Measurements from ENCODE around the gene CARD11. TPM values are rescaled to one million over a fixed set of nuclear protein-coding genes. Genes with fewer than 3 reads are reported as not detected.

CARD11 gene
- total and polyA plus RNA-seq, 2 donors (not counting 1 experiment from before 2014, with no cell fraction given): 129 to 135 TPM

DNA sequence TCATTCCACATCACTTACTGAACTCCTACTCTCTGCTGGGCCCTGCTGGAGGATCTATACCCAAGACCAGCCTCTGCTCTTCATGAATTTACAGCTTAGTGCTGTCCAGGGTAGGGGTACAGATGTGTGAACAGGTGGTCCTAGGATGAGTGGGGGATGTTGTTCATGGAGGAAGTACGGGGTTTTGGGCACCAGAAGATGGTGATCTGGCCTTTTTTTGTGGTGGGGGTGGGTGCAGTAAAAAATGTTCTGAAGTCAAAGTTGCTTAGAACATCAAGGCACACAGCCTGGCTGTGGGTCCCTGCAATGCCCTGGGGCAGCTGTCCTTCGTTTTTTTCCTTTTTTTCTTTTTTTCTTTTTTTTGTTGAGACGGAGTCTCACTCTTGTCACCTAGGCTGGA is 165.4 kb downstream of the CARD11 start:
- Histone ChIP-seq H3K4me3 (ENCODE audit: control extremely low read depth in 1 of 5, extremely low read depth in 1 of 5, insufficient read depth in 1 of 5, low read depth in 2 of 5, low read length in 4 of 5) (no peak overlapping the region), H3K27me3 (replicated peaks in 1 of 4; ENCODE audit: control extremely low read depth in 1 of 4, control insufficient read depth in 3 of 4, insufficient read depth in 4 of 4, low read length in 3 of 4) (peaks cover 0 to 2% (median 0%) of the 10 kb centered on the region in 4 experiments), H4K20me1 (ENCODE audit: control insufficient read depth, insufficient read depth, low read length, poor library complexity, severe bottlenecking) (no peaks in the 10 kb centered on the region), H3K9ac (ENCODE audit: low read length) (no peak overlapping the region), H2AFZ (ENCODE audit: insufficient read depth, low read depth, low read length, poor library complexity, severe bottlenecking) (peak overlapping the region; percentile 39), H3K36me3 (replicated peaks in 1 of 2; ENCODE audit: control extremely low read depth in 1 of 2, control insufficient read depth in 1 of 2, extremely low read depth in 1 of 2, insufficient read depth in 2 of 2, low read length in 1 of 2) (no peaks in the 10 kb centered on the region), H3K79me2 (ENCODE audit: control insufficient read depth, insufficient read depth, low read length) (no peaks in the 10 kb centered on the region), H3K4me2 (replicated peaks; ENCODE audit: low read depth, low read length, poor library complexity, severe bottlenecking) (no peak overlapping the region), H3K9me3 (ENCODE audit: control extremely low read depth in 1 of 3, control insufficient read depth in 2 of 3, insufficient read depth in 1 of 3, low read length in 2 of 3) (no peaks in the 10 kb centered on the region), H3K4me1 (ENCODE audit: control insufficient read depth in 2 of 2, insufficient read depth in 2 of 2, low read length in 2 of 2) (peaks cover 8 to 12% of the 10 kb centered on the region in 2 donors), H3K27ac (ENCODE audit: low read length in 2 of 2) (no peak overlapping the region)
- ChIA-PET POLR2A (interaction anchor here (0.7 kb wide), 1 partner anchor 226 kb away, joined by 6 read pairs; no protein-coding TSS in a partner anchor), CTCF (no interaction called here)
- Mint-ChIP-seq H3K27me3 (no peaks in the 10 kb centered on the region), H3K27ac (no peak overlapping the region), H3K9me3 (ENCODE audit: insufficient read depth) (no peaks in the 10 kb centered on the region), H3K4me1 (peaks cover 15% of the 10 kb centered on the region), H3K4me3 (no peak overlapping the region)
- DNase-seq (no peak), ATAC-seq (ENCODE audit: low read depth) (no peak)
- 23% methylated on average over 2 of the region's 3 CpGs for WGBS (ENCODE audit: insufficient coverage)
- TF ChIP-seq EZH2 (IDR thresholded peaks at IDR 0.05; ENCODE audit: borderline replicate concordance, insufficient read depth, low read depth, low read length, poor library complexity, severe bottlenecking): no peak
- TF ChIP-seq, protein P1, sequence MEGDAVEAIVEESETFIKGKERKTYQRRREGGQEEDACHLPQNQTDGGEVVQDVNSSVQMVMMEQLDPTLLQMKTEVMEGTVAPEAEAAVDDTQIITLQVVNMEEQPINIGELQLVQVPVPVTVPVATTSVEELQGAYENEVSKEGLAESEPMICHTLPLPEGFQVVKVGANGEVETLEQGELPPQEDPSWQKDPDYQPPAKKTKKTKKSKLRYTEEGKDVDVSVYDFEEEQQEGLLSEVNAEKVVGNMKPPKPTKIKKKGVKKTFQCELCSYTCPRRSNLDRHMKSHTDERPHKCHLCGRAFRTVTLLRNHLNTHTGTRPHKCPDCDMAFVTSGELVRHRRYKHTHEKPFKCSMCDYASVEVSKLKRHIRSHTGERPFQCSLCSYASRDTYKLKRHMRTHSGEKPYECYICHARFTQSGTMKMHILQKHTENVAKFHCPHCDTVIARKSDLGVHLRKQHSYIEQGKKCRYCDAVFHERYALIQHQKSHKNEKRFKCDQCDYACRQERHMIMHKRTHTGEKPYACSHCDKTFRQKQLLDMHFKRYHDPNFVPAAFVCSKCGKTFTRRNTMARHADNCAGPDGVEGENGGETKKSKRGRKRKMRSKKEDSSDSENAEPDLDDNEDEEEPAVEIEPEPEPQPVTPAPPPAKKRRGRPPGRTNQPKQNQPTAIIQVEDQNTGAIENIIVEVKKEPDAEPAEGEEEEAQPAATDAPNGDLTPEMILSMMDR (IDR thresholded peaks at IDR 0.05): no peak
- intact Hi-C loops (cut with micrococcal nuclease): no loop called here

DNA sequence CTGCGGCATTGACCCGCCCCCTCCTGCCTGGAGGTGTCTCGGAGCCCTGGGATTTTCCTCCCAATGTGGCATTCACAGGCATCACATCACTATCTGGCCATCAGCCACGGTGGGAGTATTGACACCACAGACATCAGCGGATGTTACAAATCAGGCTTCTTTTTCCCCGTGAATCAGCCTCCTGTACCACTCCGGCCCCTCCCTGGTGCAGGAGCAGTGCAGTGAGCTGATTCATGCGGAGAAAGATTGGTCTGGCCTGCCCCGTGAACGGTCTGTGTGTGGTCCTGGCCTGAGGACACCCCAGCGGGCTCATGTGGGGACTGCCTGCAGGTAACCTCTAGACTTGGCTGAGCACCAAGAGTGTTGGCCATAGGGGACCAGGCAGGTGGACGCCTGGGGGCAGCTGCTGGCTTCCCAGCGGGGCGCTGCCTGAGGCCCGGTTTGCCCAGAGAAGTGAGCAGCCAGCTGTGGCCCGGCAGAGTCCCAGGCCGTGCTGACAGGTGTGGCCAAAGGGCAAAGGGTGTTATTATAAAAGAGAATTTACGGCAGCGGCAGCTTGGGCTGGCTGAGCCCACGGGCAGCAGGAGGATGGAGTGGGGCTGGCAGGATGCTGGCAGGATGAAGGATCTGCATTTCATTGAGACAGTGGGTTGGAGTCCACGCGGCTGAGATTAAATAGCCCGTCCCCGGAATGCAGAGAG is 167.5 kb downstream of the CARD11 start:
- Histone ChIP-seq H3K27ac (ENCODE audit: low read length in 2 of 2) (no peak overlapping the region), H3K9me3 (ENCODE audit: control extremely low read depth in 1 of 3, control insufficient read depth in 2 of 3, insufficient read depth in 1 of 3, low read length in 2 of 3) (no peaks in the 10 kb centered on the region), H3K36me3 (replicated peaks in 1 of 2; ENCODE audit: control extremely low read depth in 1 of 2, control insufficient read depth in 1 of 2, extremely low read depth in 1 of 2, insufficient read depth in 2 of 2, low read length in 1 of 2) (no peaks in the 10 kb centered on the region), H3K4me1 (ENCODE audit: control insufficient read depth in 2 of 2, insufficient read depth in 2 of 2, low read length in 2 of 2) (peaks cover 13 to 17% of the 10 kb centered on the region in 2 donors), H3K79me2 (ENCODE audit: control insufficient read depth, insufficient read depth, low read length) (no peaks in the 10 kb centered on the region), H3K9ac (ENCODE audit: low read length) (no peak overlapping the region), H2AFZ (ENCODE audit: insufficient read depth, low read depth, low read length, poor library complexity, severe bottlenecking) (no peak overlapping the region), H3K4me3 (ENCODE audit: control extremely low read depth in 1 of 5, extremely low read depth in 1 of 5, insufficient read depth in 1 of 5, low read depth in 2 of 5, low read length in 4 of 5) (no peak overlapping the region), H3K4me2 (replicated peaks; ENCODE audit: low read depth, low read length, poor library complexity, severe bottlenecking) (no peak overlapping the region), H4K20me1 (ENCODE audit: control insufficient read depth, insufficient read depth, low read length, poor library complexity, severe bottlenecking) (no peaks in the 10 kb centered on the region), H3K27me3 (replicated peaks in 1 of 4; ENCODE audit: control extremely low read depth in 1 of 4, control insufficient read depth in 3 of 4, insufficient read depth in 4 of 4, low read length in 3 of 4) (peaks cover 0 to 2% (median 0%) of the 10 kb centered on the region in 4 experiments)
- WGBS (ENCODE audit: insufficient coverage): 95% methylated on average over 20 of the region's 24 CpGs
- intact Hi-C loops (cut with micrococcal nuclease): no loop called here
- no peak for DNase-seq
- H3K27ac Mint-ChIP-seq: no peak overlapping the region
- ATAC-seq (ENCODE audit: low read depth): no peak
- peaks cover 24% of the 10 kb centered on the region for H3K4me1 Mint-ChIP-seq
- ChIA-PET POLR2A (no interaction called here), CTCF (no interaction called here)
- H3K27me3 Mint-ChIP-seq: no peaks in the 10 kb centered on the region
- no peak for TF ChIP-seq EZH2 (IDR thresholded peaks at IDR 0.05; ENCODE audit: borderline replicate concordance, insufficient read depth, low read depth, low read length, poor library complexity, severe bottlenecking)
- TF ChIP-seq, protein P1 (IDR thresholded peaks at IDR 0.05): no peak
- H3K9me3 Mint-ChIP-seq (ENCODE audit: insufficient read depth): no peaks in the 10 kb centered on the region
- no peak overlapping the region for H3K4me3 Mint-ChIP-seq
